DND-41 (cell line): Measurements from ENCODE around the gene RBBP5.

Experiments
- CTCF ChIP-seq: IDR thresholded peaks from 2 replicates; pipeline ENCODE4 v1.5.1; 2012; ENCODE audit warnings: borderline replicate concordance, low read length, moderate library complexity, mild to moderate bottlenecking; ENCODE audit not compliant: poor library complexity, severe bottlenecking; ENCODE audit errors: extremely low read depth
- EZH2 ChIP-seq: IDR thresholded peaks from 3 replicates; pipeline ENCODE4 v1.6.1; 2012; ENCODE audit warnings: borderline replicate concordance, low read depth, mild to moderate bottlenecking, moderate library complexity, low read length, inconsistent platforms; ENCODE audit not compliant: severe bottlenecking

GRCh38 chr1:205068457-205069040 lies 53.2 kb downstream of the RBBP5 start:
- TF ChIP-seq CTCF (no peak), EZH2 (no peak)
